GM13976 (cell line): Measurements from ENCODE around the gene LRRTM4.

Experiments
- DNase-seq: peaks from one replicate; pipeline ENCODE4 v3.0.0; 2012; ENCODE audit warnings: low spot score
- in situ Hi-C: fragments of 300-500 bp; cut with MboI; formaldehyde crosslinking; loops from one replicate; pipeline ENCODE4 v1.12.0; 2022; ENCODE audit warnings: low sequenced_read_pairs, mixed read lengths, inconsistent platforms; ENCODE audit not compliant: unreplicated experiment
- TF ChIP-seq, protein P1 (sequence below): IDR thresholded peaks from 2 replicates; pipeline ENCODE4 v1.5.1; 2012; ENCODE audit warnings: borderline replicate concordance, mild to moderate bottlenecking; ENCODE audit not compliant: insufficient read depth; ENCODE audit errors: extremely low read depth, missing control alignments, control extremely low read depth

Gene LRRTM4

DNA sequence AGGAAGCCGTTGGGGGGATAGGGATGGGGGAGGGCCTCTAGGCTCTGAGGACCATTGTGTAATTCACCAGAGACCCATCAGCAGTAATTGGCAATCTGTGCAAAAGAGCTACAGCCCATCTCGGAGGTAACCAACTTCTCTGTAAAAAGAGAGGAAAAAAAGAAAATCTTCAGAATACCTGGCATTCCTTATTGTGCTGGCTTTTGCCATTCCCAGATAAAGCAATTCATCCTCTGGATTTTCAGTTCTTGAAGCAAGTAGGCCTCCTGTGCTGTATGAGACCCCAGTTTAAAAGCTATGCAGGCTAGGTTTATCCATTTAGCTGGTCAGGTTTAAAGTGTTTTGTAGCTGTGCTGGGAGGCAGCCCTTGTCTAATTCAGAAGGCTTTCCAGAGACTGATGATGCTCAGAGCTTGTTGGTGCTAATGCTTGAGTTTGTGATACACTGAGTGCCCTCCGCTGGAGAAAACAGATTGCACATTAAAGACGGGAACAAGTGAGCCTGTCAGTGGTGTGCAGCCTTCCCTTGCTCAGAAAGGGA lies at the start of gene LRRTM4:
Gene LRRTM4 (minus strand): TSS at position 446 of the 540 bp plus-strand sequence.
- DNase-seq, result no peak
- TF ChIP-seq, protein P1, sequence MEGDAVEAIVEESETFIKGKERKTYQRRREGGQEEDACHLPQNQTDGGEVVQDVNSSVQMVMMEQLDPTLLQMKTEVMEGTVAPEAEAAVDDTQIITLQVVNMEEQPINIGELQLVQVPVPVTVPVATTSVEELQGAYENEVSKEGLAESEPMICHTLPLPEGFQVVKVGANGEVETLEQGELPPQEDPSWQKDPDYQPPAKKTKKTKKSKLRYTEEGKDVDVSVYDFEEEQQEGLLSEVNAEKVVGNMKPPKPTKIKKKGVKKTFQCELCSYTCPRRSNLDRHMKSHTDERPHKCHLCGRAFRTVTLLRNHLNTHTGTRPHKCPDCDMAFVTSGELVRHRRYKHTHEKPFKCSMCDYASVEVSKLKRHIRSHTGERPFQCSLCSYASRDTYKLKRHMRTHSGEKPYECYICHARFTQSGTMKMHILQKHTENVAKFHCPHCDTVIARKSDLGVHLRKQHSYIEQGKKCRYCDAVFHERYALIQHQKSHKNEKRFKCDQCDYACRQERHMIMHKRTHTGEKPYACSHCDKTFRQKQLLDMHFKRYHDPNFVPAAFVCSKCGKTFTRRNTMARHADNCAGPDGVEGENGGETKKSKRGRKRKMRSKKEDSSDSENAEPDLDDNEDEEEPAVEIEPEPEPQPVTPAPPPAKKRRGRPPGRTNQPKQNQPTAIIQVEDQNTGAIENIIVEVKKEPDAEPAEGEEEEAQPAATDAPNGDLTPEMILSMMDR, result no peak
- in situ Hi-C loops, result no loop called here

DNA sequence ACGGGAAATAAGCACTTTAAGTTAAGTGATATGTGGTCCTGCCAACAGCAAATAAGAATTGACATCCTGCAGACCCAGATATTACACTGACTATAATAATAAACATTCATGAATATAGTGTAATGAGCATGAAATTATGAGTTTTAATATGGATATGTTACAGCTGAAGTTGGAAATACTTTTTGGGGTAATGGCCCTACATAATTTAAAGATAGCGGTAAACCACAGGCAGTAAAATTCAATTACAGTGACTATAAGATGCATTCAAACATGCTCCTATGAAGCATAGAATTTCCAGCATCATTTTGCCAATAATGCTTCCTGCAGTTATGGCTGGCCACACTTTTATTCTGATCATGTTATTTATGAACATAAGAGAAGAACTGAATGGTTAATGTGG lies 49.4 kb upstream of the LRRTM4 start:
- TF ChIP-seq, protein P1, result no peak
- in situ Hi-C loops, result no loop called here
- DNase-seq, result no peak

DNA sequence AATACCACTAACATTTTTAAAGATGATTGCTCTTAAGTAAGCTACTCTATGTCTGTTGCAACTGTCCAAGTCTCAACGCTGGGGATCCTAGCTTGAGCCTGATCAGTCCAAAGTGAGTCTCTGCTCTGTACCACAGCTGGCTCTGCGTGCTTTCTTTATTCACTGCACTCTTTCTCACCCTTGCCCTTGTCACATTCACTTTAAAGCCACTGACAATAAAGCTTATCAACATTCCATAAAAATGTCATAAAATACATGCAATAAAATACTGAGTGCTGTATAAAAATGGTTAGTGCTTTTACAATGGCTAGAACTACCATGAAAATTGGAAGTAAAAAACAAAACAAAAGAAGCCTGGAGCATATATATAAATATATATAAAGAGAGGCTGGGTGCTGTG lies 45.5 kb upstream of the LRRTM4 start:
- TF ChIP-seq, protein P1, result no peak
- in situ Hi-C loops, result no loop called here
- DNase-seq, result no peak

DNA sequence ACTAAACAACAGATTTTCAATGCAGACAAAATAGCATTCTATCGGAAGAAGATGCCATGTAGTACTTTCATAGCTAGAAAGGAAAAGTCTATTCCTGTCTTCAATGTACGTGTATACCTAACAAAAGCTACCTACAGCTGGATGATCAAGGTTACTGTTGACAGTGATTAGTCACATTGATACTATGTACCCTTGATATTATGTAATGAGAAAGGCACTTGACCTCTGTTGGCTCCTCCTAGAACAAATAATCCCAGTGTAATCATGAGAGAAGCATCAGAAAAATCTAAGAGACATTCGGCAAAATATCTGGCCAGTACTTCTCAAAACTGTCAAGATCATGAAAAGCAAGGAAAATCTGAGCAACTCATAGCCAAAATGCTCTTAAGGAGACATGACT lies 44.4 kb upstream of the LRRTM4 start:
- TF ChIP-seq, protein P1, result no peak
- in situ Hi-C loops, result no loop called here
- no peak for DNase-seq

DNA sequence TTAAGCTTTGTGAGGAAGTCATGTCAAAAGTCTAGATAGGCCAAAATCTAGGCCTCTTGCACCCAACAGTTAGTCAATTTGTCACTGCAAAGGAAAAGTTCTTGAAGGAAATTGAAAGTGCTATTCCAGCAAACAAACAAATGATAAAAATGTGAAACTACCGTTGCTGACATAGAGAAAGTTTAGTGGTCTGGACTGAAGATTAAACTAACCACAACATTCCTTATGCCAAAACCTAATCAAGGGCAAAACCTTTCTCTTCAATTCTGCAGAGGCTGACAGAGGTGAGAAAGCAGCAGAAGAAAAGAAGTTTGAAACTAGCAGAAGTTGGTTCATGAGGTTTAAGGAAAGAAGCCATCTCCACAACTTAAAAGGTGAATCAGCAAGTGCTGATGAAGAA lies 44.0 kb upstream of the LRRTM4 start:
- in situ Hi-C loops, result no loop called here
- DNase-seq, result no peak
- TF ChIP-seq, protein P1, result no peak

DNA sequence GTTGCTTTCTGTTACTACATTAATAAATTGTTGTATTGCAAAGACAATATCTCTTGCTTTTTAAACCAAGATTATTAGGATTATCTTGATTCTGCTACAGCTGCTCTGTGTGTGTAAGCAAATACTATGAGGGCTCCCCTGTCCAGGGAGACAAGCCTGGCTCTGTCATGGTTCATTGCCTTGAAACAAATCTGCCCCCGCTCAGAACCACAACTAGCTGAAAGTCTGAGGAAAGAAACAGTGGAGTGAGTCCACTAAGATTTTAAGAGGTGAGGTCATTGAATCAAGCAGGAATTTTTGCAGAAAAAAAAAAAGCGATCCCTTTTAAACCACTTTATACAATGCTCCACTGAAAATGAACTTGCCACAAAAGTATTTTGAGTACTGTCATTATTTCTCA lies 30.8 kb upstream of the LRRTM4 start:
- TF ChIP-seq, protein P1, result no peak
- in situ Hi-C loops, result no loop called here
- no peak for DNase-seq
